Activated CD8-positive, alpha-beta memory T cell treated with anti-CD3 and anti-CD28 coated beads for 48 hours (primary cell): ENCODE results near the gene PLEKHN1.

ENCODE experiments used
- DNase-seq, 3 experiments: peaks; one replicate each; pipeline ENCODE4 v3.0.0-alpha.2; 2020; ENCODE audit warnings: low read depth in 2 of 3, low spot score in 2 of 3

The PLEKHN1 gene

DNA sequence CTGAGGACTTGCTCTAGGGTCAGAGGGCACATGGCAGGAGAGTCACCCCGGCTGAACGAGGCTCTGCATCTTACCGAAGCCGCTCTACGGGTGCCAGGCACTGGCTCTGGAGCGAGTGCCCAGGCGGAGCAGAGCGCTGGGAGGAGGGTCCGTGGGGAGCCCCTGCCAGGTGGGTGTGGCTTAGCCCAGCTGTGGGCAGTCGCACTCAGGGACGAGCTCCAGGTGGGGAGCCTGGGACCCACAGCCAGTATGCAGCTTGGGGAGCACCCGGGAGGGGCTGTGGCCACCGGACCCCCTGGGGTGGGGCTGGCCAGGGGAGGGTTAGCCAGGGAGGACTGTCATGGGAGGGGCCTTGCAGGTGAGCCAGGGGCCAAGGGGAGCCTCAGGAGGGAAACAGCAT, 57.4 kb downstream of the PLEKHN1 start:
- no peak for DNase-seq

GRCh38 chr1:1024149-1024770, 58.0 kb downstream of the PLEKHN1 start:
- DNase-seq, result no peak

DNA sequence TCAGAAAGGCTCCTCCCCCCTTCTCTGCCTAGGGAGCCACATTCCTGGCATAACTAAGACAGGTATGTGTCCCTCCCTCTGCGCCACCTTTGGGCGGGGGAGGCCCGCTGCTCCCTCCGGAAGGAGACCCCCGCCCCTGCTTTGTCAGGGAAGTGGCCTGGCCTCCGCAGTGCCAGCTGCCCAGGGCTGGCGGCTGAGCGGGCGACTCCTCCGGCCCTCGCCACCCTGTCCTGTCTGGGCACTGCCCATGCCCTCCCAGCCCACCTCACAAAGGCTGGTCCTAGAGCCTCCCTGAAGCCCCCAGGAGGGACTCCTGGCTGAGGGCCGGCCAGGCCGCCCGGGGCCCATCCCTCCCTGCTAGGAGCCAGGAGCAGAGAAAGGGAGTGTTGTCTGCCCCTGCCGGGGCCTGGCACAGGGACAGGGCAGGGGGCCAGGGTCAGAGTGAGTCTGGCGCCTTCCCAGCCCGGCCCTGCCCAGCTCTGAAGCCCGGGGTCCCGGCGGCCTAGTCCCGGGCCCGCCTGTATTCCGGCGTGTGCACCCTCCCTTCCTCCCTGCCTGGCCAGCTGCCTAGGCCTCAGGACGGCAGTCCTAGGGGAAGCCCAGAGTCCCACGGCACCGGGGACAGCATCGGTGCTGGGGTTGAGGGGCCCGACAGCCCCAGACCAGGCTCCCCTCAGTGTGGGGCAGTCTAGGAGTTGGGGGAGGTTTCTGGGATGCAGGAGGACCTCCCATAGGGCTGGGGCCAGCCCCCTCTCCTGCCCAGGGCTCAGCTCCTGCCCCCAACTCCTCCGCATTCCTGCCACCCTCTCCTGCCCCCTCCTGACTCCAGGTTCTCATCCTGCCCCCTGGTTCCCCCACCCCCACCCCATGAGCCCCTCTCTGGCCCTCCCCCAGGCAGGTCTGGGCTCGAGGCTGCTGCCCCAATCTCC, 58.8 kb downstream of the PLEKHN1 start:
- DNase-seq, result no peak
